Endothelial cell of hepatic sinusoid (primary cell): ENCODE results near the gene SLC7A7.
"Not testable (repeated sequence)": the region's sequence is repeated elsewhere in the genome, so short reads cannot be mapped to it uniquely, and the experiment has no call there.

Experiments used
- in situ Hi-C: cut with HindIII; loops from 2 replicates; pipeline ENCODE4 v1.10.0; 2017; ENCODE audit warnings: low sequenced_read_pairs

SLC7A7 gene

DNA sequence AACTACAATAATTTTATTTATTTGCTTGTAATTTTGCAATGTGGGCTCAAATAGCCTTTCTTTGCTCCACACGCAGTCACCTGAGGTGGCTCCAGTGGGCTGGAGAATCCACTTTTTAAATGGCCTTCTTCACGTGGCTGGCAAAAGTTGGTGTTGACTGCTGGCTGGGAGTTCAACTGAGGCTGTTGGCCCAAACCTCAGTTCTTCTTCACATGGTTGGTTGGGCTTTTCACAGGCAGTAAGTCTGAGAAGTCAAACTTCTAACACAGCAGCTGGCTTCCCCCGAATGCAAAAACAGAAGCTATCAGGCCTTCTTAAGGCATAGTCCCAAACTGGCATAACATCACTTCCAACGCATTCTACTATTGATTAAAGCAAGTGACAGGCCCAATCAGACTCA, 50.9 kb downstream of the SLC7A7 start:
- in situ Hi-C loops: loop anchor here (10.0 kb wide), 1 partner anchor 140 kb away; no protein-coding TSS in a partner anchor

DNA sequence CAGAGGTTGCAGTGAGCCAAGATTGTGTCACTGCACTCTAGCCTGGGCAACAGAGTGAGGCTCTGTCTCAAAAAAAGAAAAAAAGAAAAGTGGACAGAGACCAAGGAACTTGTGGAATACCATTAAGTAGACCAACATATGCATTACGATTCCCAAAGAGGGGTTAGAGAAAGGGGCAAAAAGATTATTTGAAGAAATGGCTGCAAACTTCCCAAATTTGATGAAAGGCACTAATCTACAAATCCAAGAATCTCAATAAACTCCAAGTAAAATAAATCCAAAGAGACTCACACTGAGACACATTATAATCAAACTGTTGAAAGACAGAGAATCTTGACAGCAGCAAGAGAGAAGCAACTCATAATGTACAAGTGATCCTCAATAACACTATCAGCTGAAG, 53.5 kb downstream of the SLC7A7 start:
- in situ Hi-C loops: loop anchor here (10.0 kb wide), 1 partner anchor 143 kb away; no protein-coding TSS in a partner anchor

DNA sequence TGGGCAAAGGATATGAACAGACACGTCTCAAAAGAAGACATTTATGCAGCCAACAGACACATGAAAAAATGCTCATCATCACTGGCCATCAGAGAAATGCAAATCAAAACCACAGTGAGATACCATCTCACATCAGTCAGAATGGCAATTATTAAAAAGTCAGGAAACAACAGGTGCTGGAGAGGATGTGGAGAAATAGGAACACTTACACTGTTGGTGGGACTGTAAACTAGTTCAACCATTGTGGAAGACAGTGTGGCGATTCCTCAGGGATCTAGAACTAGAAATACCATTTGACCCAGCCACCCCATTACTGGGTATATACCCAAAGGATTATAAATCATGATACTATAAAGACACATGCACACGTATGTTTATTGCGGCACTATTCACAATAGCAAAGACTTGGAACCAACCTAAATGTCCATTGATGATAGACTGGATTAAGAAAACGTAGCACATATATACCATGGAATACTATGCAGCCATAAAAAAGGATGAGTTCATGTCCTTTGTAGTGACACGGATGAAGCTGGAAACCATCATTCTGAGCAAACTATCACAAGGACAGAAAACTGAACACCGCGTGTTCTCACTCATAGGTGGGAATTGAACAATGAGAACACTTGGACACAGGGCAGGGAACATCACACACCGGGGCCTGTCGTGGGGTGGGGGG, 57.1 kb downstream of the SLC7A7 start:
- in situ Hi-C loops: not testable (repeated sequence)

DNA sequence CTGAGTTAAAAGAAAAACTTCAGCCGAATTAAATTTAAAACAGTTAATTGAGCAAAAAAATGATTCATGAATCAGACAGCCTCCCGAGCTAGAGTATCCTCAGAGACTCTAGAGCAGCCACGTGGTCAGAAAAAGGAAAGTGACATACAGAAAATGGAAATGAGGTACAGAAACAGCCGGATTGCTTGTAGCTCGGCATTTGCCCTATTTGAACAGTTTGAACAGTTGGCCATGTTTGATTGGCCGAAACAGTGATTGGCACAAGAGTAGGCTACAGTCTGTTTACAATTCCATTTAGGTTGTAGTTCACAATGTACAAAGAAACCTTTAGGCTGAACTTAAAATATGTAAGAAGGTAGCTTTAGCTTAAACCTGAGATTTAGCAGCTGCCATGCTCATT, 61.6 kb downstream of the SLC7A7 start:
- in situ Hi-C loops: no loop called here

DNA sequence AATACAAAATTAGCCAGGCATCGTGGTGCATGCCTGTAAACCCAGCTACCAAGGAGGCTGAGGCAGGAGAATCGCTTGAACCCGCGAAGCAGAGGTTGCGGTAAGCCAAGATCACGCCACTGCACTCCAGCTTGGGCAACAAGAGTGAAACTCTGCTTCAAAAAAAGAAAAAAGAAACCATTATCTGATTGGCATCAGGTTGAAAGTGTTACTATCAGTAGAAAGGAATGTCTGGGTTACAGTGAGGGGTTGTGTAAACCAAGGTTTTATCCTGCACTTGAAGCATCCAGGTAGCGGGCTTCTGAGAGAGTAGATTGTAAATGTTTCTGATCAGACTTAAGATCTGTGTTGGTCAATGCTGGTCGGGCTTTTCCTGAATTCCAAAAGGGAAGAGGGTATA, 62.8 kb downstream of the SLC7A7 start:
- in situ Hi-C loops: no loop called here

DNA sequence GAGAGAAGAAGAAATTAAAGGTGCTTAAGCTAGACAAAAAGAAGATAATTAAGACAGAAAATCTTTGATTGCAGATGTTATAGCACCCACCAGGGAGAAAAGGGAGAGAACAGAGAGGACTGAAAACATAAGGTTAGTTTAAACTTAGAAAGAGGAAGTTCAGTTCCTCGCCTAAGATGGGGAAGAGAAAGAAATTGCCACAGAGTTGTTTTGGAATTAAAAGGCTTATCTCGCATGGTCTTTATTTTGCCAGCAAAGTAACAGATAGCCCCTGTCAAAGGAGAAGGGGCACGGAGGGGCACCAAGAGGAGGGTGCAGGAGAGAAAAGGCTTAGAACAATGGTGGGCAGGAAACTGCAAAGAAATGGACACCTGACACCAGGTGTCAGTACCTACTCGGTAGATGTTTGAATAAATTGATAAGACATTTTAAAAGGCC, 66.6 kb downstream of the SLC7A7 start:
- in situ Hi-C loops: no loop called here

DNA sequence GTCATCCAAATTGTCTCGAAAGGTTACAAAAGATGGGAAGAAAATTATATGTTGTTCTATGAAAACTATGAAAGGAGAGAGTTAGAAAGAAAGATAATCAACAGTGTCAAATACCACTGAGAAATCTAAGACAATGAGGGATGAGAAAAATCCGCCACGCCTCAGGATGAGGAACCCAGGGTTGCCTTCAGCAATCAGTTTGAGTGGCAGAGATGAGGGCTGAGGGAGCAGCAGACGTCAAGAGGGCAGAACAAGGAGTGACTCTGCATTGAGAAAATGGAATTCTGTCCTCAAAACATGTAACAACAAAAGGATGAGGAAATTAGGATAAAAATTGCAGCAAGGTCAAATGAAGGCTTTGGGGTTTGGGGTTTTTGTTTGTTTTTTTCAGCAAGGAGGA, 67.0 kb downstream of the SLC7A7 start:
- in situ Hi-C loops: no loop called here

DNA sequence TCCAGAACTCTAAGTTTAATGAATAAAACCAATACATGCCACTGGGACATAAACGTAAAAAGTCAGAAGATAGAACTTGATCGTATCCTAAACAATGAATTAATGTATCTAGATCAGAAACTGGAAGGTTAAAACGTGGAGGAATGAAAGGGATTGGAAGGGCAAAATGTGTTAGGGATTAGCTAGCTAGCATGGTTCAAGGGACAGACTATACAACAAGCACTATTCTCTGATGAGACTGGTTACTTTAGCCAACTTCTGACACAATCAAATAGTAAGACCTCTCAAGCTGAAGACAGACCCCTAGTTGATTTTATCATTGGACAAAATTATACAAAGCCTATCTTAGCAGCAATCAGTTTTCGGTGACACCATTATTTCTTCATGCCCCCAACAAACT, 67.5 kb downstream of the SLC7A7 start:
- in situ Hi-C loops: no loop called here

DNA sequence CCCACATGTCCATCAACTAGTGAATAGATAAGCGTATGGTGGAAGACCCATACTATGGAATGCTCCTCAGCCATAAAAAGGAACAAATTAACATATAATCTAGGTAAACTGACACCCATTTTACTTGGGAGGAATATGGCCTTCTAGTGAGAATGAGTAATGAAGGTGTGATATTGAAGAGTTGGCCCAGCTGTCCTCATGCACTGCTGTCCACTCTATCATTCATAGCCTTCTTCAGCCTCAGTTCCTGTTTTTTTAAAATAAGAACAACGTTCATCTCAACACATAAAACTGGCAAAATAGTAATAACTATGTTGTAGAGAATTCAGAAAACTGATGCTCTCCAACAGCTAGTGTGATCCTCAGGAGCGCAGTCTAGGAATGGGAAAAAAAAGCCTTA, 75.2 kb downstream of the SLC7A7 start:
- in situ Hi-C loops: no loop called here

DNA sequence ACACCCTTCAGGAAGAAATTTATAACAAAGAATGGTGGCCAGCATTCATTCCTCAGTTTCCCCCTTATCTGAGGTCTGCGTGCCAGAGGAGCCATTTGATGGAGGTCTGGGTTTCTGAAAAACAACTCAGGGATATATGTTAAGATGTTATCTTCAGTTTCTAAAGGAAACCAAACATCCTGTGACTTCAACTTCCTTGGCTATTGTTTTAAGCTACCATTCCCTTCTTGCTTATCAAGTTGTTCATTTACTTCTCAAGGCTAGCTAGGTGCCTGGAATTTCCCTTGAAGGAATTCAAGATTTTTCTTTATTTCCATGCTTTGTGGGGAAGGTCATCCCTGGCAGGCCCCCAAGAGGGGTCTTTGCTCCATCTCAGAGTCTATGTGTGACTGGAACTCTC, 75.8 kb downstream of the SLC7A7 start:
- in situ Hi-C loops: no loop called here

DNA sequence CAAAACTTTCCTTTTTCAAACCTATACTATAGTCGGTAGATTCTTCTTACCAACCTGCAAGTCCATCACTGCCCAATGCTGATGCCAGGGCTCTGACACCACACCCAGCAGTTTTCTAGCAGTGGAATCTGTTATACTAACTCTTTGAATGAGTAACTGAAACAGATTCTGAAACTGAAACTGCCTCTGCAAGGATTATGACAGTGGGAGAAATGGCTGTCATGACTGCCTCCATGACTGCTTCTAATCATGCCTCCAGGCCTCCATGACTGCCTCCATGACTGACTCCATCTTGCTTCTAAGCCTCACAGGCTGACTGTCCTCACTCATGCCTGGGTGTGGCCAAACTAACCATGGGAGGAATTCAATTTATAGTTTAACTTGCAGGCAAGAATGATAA, 78.2 kb downstream of the SLC7A7 start:
- in situ Hi-C loops: no loop called here

DNA sequence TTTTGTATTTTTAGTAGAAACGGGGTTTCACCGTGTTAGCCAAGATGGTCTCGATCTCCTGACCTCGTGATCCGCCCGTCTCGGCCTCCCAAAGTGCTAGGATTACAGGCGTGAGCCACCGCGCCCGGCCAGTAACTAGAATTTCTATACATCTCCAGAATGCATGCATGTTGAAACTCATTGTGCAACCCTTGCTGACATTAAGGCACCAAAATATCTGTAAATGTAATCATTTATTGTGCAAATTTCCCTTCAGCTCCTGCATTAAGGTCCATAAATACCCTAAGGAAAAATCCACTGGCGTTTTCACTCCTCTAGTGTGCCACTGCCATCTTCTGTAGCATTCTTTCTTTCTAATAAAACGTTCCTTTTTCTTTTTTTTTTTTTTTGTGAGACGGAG, 78.9 kb downstream of the SLC7A7 start:
- in situ Hi-C loops: not testable (repeated sequence)

DNA sequence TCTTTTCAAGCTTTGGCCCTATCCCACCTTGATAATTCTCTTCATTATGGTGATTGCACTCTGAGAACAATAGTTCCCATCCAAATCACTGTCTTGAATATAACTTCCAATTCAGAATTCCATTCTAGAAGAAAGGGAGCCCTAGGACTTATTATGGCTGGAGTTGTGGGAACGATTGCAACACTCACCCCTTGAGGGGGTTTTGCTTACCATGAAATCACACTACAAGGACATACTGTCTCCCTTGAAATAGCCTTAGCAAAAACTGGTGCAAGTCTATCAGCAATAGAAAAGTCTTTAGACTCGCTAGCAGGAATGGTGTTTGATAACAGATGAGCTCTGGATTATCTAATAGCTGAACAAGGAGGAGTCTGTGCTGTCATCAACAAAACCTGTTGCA, 80.1 kb downstream of the SLC7A7 start:
- in situ Hi-C loops: no loop called here

DNA sequence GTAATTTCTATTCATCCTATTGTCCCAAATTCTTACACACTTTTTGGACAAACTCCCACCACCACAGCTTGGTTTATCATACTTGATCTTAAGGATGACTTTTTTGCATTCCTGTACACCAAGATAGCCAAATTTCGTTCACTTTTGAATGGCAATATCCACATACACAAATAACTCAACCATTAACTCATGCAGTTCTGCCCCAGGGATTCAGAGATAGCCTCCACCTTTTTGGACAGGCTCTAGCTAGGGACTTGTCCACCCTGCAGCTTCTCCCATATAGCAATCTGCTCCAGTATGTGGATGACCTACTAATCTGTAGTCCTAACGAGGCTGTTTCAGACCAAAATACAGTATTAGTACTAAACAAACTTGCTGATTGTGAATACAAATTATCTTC, 81.4 kb downstream of the SLC7A7 start:
- in situ Hi-C loops: loop anchor here (5.0 kb wide), 1 partner anchor 33 kb away; the partner anchor contains the start of gene OXA1L

DNA sequence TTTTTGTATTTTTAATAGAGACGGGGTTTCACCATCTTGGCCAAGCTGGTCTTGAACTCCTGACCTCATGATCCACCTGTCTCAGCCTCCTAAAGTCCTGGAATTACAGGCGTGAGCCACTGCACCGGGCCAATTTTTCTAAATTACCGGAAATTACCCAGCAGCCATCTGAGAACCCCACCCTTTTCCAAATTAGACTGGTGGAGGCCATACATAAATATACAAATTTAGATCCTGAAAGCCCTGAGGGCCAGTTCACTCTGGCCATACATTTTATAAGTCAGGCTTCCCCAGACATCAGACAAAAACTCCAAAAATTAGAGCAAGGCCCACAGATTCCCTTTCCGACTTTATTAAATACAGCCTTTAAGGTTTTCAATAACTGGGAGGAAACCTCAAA, 83.2 kb downstream of the SLC7A7 start:
- in situ Hi-C loops: loop anchor here (5.0 kb wide), 1 partner anchor 35 kb away; the partner anchor contains the start of gene OXA1L

DNA sequence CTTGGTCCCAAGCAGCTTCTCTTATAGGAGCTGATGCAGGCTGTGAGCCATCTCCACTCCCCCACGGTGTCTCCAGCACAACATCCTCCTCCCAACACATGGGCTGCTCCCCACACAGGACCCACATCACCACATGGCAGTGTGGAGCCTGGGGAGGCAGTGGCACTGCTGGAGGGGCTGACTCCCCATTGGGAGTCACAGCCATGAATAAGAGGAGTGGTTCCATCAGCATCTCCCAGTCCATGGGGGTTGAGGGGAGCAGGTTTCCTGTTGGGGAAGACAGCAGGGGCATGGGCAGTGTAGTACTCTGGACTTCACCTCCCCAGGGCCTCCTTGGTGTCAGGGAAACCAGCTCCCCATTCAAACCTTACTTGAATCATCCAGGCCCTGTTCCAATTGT, 89.2 kb downstream of the SLC7A7 start:
- in situ Hi-C loops: no loop called here

DNA sequence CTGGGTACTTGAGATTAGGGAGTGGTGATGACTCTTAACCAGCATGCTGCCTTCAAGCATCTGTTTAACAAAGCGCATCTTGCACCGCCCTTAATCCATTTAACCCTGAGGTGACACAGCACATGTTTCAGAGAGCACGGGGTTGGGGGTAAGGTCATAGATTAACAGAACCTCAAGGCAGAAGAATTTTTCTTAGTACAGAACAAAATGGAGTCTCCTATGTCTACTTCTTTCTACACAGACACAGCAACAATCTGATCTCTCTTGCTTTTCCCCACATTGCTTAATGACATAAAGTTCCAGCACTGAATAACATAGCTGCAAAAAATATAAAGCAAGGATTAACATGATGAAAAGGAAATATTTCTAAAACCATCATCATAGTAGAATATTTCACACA, 89.9 kb downstream of the SLC7A7 start:
- in situ Hi-C loops: not testable (repeated sequence)

DNA sequence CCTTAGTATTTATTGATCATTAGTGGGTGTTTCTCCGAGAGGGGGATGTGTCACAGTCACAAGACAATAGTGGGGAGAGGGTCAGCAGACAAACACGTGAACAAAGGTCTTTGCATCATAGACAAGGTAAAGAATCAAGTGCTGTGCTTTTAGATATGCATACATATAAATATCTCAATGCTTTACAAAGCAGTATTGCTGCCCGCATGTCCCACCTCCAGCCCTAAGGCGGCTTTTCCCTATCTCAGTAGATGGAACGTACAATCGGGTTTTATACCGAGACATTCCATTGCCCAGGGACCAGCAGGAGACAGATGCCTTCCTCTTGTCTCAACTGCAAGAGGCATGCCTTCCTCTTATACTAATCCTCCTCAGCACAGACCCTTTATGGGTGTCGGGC, 90.4 kb downstream of the SLC7A7 start:
- in situ Hi-C loops: loop anchor here (5.0 kb wide), 1 partner anchor 58 kb away; no protein-coding TSS in a partner anchor

DNA sequence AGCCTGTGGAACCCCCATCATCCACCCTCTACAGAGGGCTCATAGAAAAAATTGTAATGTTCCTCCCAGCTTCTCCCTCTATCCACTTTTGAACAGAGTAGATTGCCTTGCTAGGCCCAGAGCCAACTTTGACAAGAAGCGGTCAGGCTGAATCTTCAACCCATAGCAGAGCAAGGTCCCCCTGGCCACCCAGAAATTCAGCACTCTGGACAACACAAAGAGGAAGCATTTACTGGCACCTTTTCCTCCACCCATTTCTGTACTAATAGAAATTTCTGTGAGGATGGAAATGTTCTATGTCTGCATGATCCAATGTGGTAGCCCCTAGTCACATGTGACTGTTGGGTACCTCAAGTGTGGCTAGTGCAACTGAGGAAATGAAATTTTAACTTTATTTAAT, 91.4 kb downstream of the SLC7A7 start:
- in situ Hi-C loops: loop anchor here (5.0 kb wide), 1 partner anchor 57 kb away; no protein-coding TSS in a partner anchor
